ENCODE measurements around the gene FGF19. TPM values are rescaled to one million over a fixed set of nuclear protein-coding genes. Genes with fewer than 3 reads are reported as not detected.

Gene FGF19
- total RNA-seq, 1 experiment from 2014 or later = 17.6 TPM

GRCh38 chr11:69707176-69707575 is 3.4 kb upstream of the FGF19 start (continued):
- TF ChIP-seq CDX4 (CRISPR knock-in tag; IDR thresholded peaks at IDR 0.05; ENCODE audit: borderline replicate concordance) (no peak), MYBL2 (CRISPR knock-in tag; IDR thresholded peaks at IDR 0.05) (no peak), ZNF425 (CRISPR knock-in tag; conservative IDR thresholded peaks at IDR 0.05) (no peak), NR2C2 (CRISPR knock-in tag; IDR thresholded peaks at IDR 0.05) (no peak), SMAD3 (CRISPR knock-in tag; IDR thresholded peaks at IDR 0.05; ENCODE audit: borderline replicate concordance) (no peak)

- Mint-ChIP-seq H3K27ac (no peak overlapping the region), H3K27me3 (ENCODE audit: low read depth) (peaks cover 7% of the 10 kb centered on the region), H3K36me3 (no peaks in the 10 kb centered on the region), H3K4me1 (peaks cover 40% of the 10 kb centered on the region), H3K4me3 (peak overlapping the region; percentile 86), H3K9me3 (no peaks in the 10 kb centered on the region)
- ChIA-PET CTCF (interaction anchor here (1.0 to 4.7 kb wide), 9 partner anchors 11 to 183 kb away, joined by 3 to 50 read pairs (median 9); partner anchors contain the start of gene LTO1), POLR2A (interaction anchor here (0.6 kb wide), 1 partner anchor 630 kb away, joined by 4 read pairs; no protein-coding TSS in a partner anchor)
- TF ChIP-seq AFF4 (CRISPR knock-in tag; IDR thresholded peaks at IDR 0.05; ENCODE audit: borderline replicate concordance) = no peak
- 0 out of 2 replicates have a peak, but pooled peaks have one; percentile 23 for TF ChIP-seq ARID4B (CRISPR knock-in tag; IDR thresholded peaks at IDR 0.05; ENCODE audit: borderline replicate concordance)
- peak; percentile 45; the same call in 1 of the 2 replicates for TF ChIP-seq ZNF423 (CRISPR knock-in tag; IDR thresholded peaks at IDR 0.05)
- DNase-seq (ENCODE audit: low spot score) (no peak), ATAC-seq (no peak)
These were observed 2.3 kb upstream of the FGF19 start for GRCh38 chr11:69705901-69706787.

- peaks cover 48% of the 10 kb centered on the region for H3K4me1 Mint-ChIP-seq
- H3K27me3 Mint-ChIP-seq (ENCODE audit: low read depth) = peaks cover 7% of the 10 kb centered on the region
- H3K27ac Mint-ChIP-seq = no peak overlapping the region
- no peaks in the 10 kb centered on the region for H3K9me3 Mint-ChIP-seq
- ChIA-PET CTCF (interaction anchor here (0.5 to 4.7 kb wide), 17 partner anchors 12 to 467 kb away, joined by 3 to 50 read pairs (median 7); partner anchors contain the start of gene LTO1), POLR2A (no interaction called here)
- DNase-seq (ENCODE audit: low spot score) (no peak), ATAC-seq (no peak)
- no peaks in the 10 kb centered on the region for H3K36me3 Mint-ChIP-seq
- H3K4me3 Mint-ChIP-seq = peak overlapping the region; percentile 86
- TF ChIP-seq, protein P1, sequence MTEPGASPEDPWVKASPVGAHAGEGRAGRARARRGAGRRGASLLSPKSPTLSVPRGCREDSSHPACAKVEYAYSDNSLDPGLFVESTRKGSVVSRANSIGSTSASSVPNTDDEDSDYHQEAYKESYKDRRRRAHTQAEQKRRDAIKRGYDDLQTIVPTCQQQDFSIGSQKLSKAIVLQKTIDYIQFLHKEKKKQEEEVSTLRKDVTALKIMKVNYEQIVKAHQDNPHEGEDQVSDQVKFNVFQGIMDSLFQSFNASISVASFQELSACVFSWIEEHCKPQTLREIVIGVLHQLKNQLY (CRISPR knock-in tag; IDR thresholded peaks at IDR 0.05) = no peak
- TF ChIP-seq MYBL2 (CRISPR knock-in tag; IDR thresholded peaks at IDR 0.05) = no peak
- TF ChIP-seq, protein P2, sequence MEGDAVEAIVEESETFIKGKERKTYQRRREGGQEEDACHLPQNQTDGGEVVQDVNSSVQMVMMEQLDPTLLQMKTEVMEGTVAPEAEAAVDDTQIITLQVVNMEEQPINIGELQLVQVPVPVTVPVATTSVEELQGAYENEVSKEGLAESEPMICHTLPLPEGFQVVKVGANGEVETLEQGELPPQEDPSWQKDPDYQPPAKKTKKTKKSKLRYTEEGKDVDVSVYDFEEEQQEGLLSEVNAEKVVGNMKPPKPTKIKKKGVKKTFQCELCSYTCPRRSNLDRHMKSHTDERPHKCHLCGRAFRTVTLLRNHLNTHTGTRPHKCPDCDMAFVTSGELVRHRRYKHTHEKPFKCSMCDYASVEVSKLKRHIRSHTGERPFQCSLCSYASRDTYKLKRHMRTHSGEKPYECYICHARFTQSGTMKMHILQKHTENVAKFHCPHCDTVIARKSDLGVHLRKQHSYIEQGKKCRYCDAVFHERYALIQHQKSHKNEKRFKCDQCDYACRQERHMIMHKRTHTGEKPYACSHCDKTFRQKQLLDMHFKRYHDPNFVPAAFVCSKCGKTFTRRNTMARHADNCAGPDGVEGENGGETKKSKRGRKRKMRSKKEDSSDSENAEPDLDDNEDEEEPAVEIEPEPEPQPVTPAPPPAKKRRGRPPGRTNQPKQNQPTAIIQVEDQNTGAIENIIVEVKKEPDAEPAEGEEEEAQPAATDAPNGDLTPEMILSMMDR (IDR thresholded peaks at IDR 0.05) = no peak
- TF ChIP-seq, protein P3, sequence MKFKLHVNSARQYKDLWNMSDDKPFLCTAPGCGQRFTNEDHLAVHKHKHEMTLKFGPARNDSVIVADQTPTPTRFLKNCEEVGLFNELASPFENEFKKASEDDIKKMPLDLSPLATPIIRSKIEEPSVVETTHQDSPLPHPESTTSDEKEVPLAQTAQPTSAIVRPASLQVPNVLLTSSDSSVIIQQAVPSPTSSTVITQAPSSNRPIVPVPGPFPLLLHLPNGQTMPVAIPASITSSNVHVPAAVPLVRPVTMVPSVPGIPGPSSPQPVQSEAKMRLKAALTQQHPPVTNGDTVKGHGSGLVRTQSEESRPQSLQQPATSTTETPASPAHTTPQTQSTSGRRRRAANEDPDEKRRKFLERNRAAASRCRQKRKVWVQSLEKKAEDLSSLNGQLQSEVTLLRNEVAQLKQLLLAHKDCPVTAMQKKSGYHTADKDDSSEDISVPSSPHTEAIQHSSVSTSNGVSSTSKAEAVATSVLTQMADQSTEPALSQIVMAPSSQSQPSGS (CRISPR knock-in tag; IDR thresholded peaks at IDR 0.05; ENCODE audit: borderline replicate concordance, low read depth) = no peak
- no peak for TF ChIP-seq ZMAT4 (CRISPR knock-in tag; IDR thresholded peaks at IDR 0.05)
- TF ChIP-seq ZNF423 (CRISPR knock-in tag; IDR thresholded peaks at IDR 0.05) = no peak
- no peak for TF ChIP-seq KAT7 (CRISPR knock-in tag; IDR thresholded peaks at IDR 0.05; ENCODE audit: borderline replicate concordance)
These were observed 1.6 kb upstream of the FGF19 start for GRCh38 chr11:69705351-69705811.

Measured in WTC11 (cell line).